IgD-negative memory B cell (primary cell): ENCODE measurements around the gene SMIM34. TPM values are rescaled to one million over a fixed set of nuclear protein-coding genes. Genes with fewer than 3 reads are reported as not detected.
A peak's percentile ranks its signal among the peaks of the same experiment; 100 is the strongest.
"Not testable (repeated sequence)": the region's sequence is repeated elsewhere in the genome, so short reads cannot be mapped to it uniquely, and the experiment has no call there.

Experiments
- H3K27ac Mint-ChIP-seq, 3 donors: one replicate each; pipeline ENCODE4 v1.8.0; 2020 to 2022; ENCODE audit warnings: mild to moderate bottlenecking in 3 of 3, mixed read lengths in 3 of 3, moderate library complexity in 1 of 3
- H3K27me3 Mint-ChIP-seq: one replicate; pipeline ENCODE4 v1.8.0; 2021; ENCODE audit warnings: mixed read lengths
- H3K36me3 Mint-ChIP-seq: one replicate; pipeline ENCODE4 v1.8.0; 2020; ENCODE audit warnings: mild to moderate bottlenecking, mixed read lengths
- H3K4me1 Mint-ChIP-seq, 3 donors: one replicate each; pipeline ENCODE4 v1.8.0; 2020 to 2022; ENCODE audit warnings: mixed read lengths in 3 of 3, mild to moderate bottlenecking in 1 of 3
- H3K4me3 Mint-ChIP-seq, 4 donors: one replicate each; pipeline ENCODE4 v1.8.0; 2020 to 2022; ENCODE audit warnings: mild to moderate bottlenecking in 4 of 4, mixed read lengths in 4 of 4, moderate library complexity in 3 of 4
- H3K9me3 Mint-ChIP-seq, 3 donors: one replicate each; pipeline ENCODE4 v1.8.0; 2020 to 2021; ENCODE audit warnings: mixed read lengths in 3 of 3, mild to moderate bottlenecking in 1 of 3
- polyA plus RNA-seq: library from polyadenylated mRNA; unstranded; fragments of 300-500 nt; fragmentation: Illumina TruSeq; gene quantifications from one replicate; pipeline ENCODE4 v1.2.3, GENCODE V29; 2021

Gene SMIM34
- polyA plus RNA-seq, 1 donor from 2014 or later: not detected

- H3K9me3 Mint-ChIP-seq, H3K4me1 Mint-ChIP-seq, H3K27ac Mint-ChIP-seq, H3K27me3 Mint-ChIP-seq, H3K36me3 Mint-ChIP-seq, H3K4me3 Mint-ChIP-seq: not testable (repeated sequence)
Measured at GRCh38 chr21:34400522-34400921, 23.2 kb downstream of the SMIM34 start.

- H3K4me1 Mint-ChIP-seq, H3K27ac Mint-ChIP-seq, H3K9me3 Mint-ChIP-seq, H3K36me3 Mint-ChIP-seq, H3K4me3 Mint-ChIP-seq, H3K27me3 Mint-ChIP-seq: not testable (repeated sequence)
Measured at GRCh38 chr21:34383724-34384415, 39.9 kb downstream of the SMIM34 start.

- not testable (repeated sequence) for H3K4me3 Mint-ChIP-seq, H3K27ac Mint-ChIP-seq, H3K9me3 Mint-ChIP-seq, H3K4me1 Mint-ChIP-seq, H3K36me3 Mint-ChIP-seq, H3K27me3 Mint-ChIP-seq
Measured at GRCh38 chr21:34383138-34383537, 40.6 kb downstream of the SMIM34 start.

- not testable (repeated sequence) for H3K4me3 Mint-ChIP-seq
Measured at GRCh38 chr21:34375619-34375972, 48.2 kb downstream of the SMIM34 start.

GRCh38 chr21:34374940-34375618 is 48.7 kb downstream of the SMIM34 start, which contains the start of gene SMIM11:
SMIM11 (plus strand) TSS chr21:34375507; CDS start chr21:34379505, 3,998 bp downstream.
- not testable (repeated sequence) for H3K4me3 Mint-ChIP-seq, H3K4me1 Mint-ChIP-seq, H3K27me3 Mint-ChIP-seq, H3K36me3 Mint-ChIP-seq, H3K27ac Mint-ChIP-seq, H3K9me3 Mint-ChIP-seq

More at GRCh38 chr21:34375619-34375972, 48.2 kb downstream of the SMIM34 start:
- H3K27ac Mint-ChIP-seq, H3K36me3 Mint-ChIP-seq, H3K4me1 Mint-ChIP-seq, H3K9me3 Mint-ChIP-seq, H3K27me3 Mint-ChIP-seq: not testable (repeated sequence)

- H3K4me3 Mint-ChIP-seq, H3K4me1 Mint-ChIP-seq, H3K27ac Mint-ChIP-seq, H3K36me3 Mint-ChIP-seq, H3K27me3 Mint-ChIP-seq, H3K9me3 Mint-ChIP-seq: not testable (repeated sequence)
Measured at GRCh38 chr21:34374462-34374861, 49.3 kb downstream of the SMIM34 start.

- Mint-ChIP-seq H3K27me3 (peaks cover 7% of the 10 kb centered on the region), H3K4me3 (peak overlapping the region in 1 of 4 donors; percentile 2), H3K4me1 (no peaks in the 10 kb centered on the region), H3K36me3 (no peaks in the 10 kb centered on the region), H3K27ac (no peak overlapping the region), H3K9me3 (no peaks in the 10 kb centered on the region)
Measured at GRCh38 chr21:34372321-34372720, 51.4 kb downstream of the SMIM34 start.

GRCh38 chr21:34369741-34370140 is 54.0 kb downstream of the SMIM34 start:
- Mint-ChIP-seq H3K4me3 (no peak overlapping the region), H3K36me3 (peaks cover under 1% of the 10 kb centered on the region), H3K4me1 (no peaks in the 10 kb centered on the region), H3K9me3 (no peaks in the 10 kb centered on the region), H3K27ac (no peak overlapping the region), H3K27me3 (peaks cover 7% of the 10 kb centered on the region)

Other genes with a start within 250 kb of the SMIM34 start
- gene KCNE2, start 59.9 kb downstream of the SMIM34 start, polyA plus RNA-seq: not detected
- 6.3 TPM for gene SMIM11, start 48.4 kb downstream of the SMIM34 start, polyA plus RNA-seq
- not detected for gene KCNE1, start 88.3 kb upstream of the SMIM34 start, polyA plus RNA-seq
- gene RCAN1, start 191.2 kb upstream of the SMIM34 start, polyA plus RNA-seq: 6.3 TPM
- gene CLIC6, start 245.0 kb upstream of the SMIM34 start, polyA plus RNA-seq: 0.08 TPM